Thyroid gland (tissue), 4 donors: ENCODE results near the gene INPP1. TPM values are rescaled to one million over a fixed set of nuclear protein-coding genes. Genes with fewer than 3 reads are reported as not detected.
"Not testable (repeated sequence)": the region's sequence is repeated elsewhere in the genome, so short reads cannot be mapped to it uniquely, and the experiment has no call there.

ENCODE experiments used
- DNase-seq, 2 donors: peaks; one replicate each; pipeline ENCODE4 v3.0.0-alpha.2; 2019
- H3K27ac ChIP-seq, 3 donors: fragments of 200-600 bp; sonication (generic); 1 replicate in 2 of 3; 2 replicates in 1 of 3; pipeline ENCODE4 v1.5.1; 2016 to 2019; ENCODE audit warnings: mild to moderate bottlenecking in 1 of 3, moderate library complexity in 1 of 3
- H3K27me3 ChIP-seq: fragments of 200-600 bp; sonication (generic); one replicate; pipeline ENCODE4 v1.5.1; 2019
- H3K36me3 ChIP-seq, 2 donors: fragments of 200-600 bp; sonication (generic); one replicate each; pipeline ENCODE4 v1.5.1; 2016 to 2019
- H3K4me1 ChIP-seq, 2 donors: fragments of 200-600 bp; sonication (generic); one replicate each; pipeline ENCODE4 v1.5.1; 2017 to 2019
- H3K4me3 ChIP-seq, 3 donors: fragments of 200-600 bp; sonication (generic); replicated peaks in 1 of 3; 1 replicate in 2 of 3; 2 replicates in 1 of 3; pipeline ENCODE4 v1.5.1; 2016; ENCODE audit warnings: mild to moderate bottlenecking in 1 of 3
- H3K9me3 ChIP-seq: fragments of 200-600 bp; sonication (generic); one replicate; pipeline ENCODE4 v1.5.1; 2017
- POLR2A ChIP-seq, 2 donors: fragments of 450-650 bp; IDR thresholded peaks; one replicate each; pipeline ENCODE4 v1.6.1; 2017; ENCODE audit warnings: antibody characterized with exemption in 2 of 2, mild to moderate bottlenecking in 2 of 2, moderate library complexity in 1 of 2
- WGBS, 2 donors: methylation state at CpG; one replicate each; pipeline ENCODE4 v1.1.5; 2017; 5-methylcytosine and 5-hydroxymethylcytosine counted together
- intact Hi-C: fragments of 100-400 bp; cut with DNase I; formaldehyde crosslinking; loops from one replicate; pipeline ENCODE4 v1.15.1; 2023
- total RNA-seq, 4 donors: library from RNA; depleted of rRNA; stranded (reverse); fragments of >200 nt; gene quantifications; one replicate each; pipeline ENCODE4 v1.2.3, GENCODE V29; 2016
- TF ChIP-seq, protein P1 (sequence below), 6 experiments: fragments of 200-600 bp in 3 of 6; fragments of 450-650 bp in 3 of 6; sonication (generic) in 3 of 6; IDR thresholded peaks; one replicate each; pipeline ENCODE4 v1.5.1; 2016 to 2019; ENCODE audit warnings: antibody characterized with exemption in 6 of 6, mild to moderate bottlenecking in 2 of 6, inconsistent platforms in 1 of 6, moderate library complexity in 1 of 6

Gene INPP1
- 10 to 100 TPM; 15.6 to 45.3 (median 21.2) TPM for total RNA-seq

GRCh38 chr2:190343536-190344275 lies at the start of gene INPP1:
TSS of gene INPP1 (plus strand) at chr2:190343589. CDS start at chr2:190360103, 16,514 bp downstream.
- no peaks in the 10 kb centered on the region for H3K36me3 ChIP-seq
- H3K27ac ChIP-seq, result peak within 1 kb of the TSS; percentile 86 to 94 (median 90)
- intact Hi-C loops, result no loop called here
- no peaks in the 10 kb centered on the region for H3K9me3 ChIP-seq
- DNase-seq, result peak; percentile 74 to 78
- H3K4me1 ChIP-seq, result peaks cover 17 to 21% of the 10 kb centered on the region in 2 donors
- no peaks in the 10 kb centered on the region for H3K27me3 ChIP-seq
- WGBS, 2 donors, result 0% methylated on average over 19 to 52 of the region's 99 CpGs
- H3K4me3 ChIP-seq, result peak within 1 kb of the TSS; percentile 56 to 94 (median 70)
- TF ChIP-seq POLR2A (IDR thresholded peaks at IDR 0.05), result peak in 1 of 2 donors; percentile 80
- TF ChIP-seq, protein P1, sequence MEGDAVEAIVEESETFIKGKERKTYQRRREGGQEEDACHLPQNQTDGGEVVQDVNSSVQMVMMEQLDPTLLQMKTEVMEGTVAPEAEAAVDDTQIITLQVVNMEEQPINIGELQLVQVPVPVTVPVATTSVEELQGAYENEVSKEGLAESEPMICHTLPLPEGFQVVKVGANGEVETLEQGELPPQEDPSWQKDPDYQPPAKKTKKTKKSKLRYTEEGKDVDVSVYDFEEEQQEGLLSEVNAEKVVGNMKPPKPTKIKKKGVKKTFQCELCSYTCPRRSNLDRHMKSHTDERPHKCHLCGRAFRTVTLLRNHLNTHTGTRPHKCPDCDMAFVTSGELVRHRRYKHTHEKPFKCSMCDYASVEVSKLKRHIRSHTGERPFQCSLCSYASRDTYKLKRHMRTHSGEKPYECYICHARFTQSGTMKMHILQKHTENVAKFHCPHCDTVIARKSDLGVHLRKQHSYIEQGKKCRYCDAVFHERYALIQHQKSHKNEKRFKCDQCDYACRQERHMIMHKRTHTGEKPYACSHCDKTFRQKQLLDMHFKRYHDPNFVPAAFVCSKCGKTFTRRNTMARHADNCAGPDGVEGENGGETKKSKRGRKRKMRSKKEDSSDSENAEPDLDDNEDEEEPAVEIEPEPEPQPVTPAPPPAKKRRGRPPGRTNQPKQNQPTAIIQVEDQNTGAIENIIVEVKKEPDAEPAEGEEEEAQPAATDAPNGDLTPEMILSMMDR (IDR thresholded peaks at IDR 0.05), result no peak

DNA sequence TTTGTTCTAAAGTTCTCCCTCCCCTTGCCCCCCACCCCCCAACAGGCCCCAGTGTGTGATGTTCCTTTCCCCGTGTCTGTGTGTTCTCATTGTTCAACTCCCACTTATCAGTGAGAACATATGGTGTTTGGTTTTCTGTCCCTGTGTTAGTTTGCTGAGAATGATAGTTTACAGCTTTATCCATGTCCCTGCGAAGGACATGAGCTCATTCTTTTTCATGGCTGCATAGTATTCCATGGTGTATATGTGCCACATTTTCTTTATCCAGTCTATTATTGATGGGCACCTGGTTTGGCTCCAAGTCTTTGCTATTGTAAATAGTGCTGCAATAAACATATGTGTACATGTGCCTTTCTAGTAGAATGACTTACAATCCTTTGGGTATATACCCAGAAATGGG lies 45.5 kb upstream of the INPP1 start:
- H3K27me3 ChIP-seq, DNase-seq, H3K27ac ChIP-seq, intact Hi-C loops, H3K36me3 ChIP-seq, H3K4me1 ChIP-seq, H3K4me3 ChIP-seq, H3K9me3 ChIP-seq: not testable (repeated sequence)
- WGBS, 2 donors, result 98 to 99% methylated on average over 2 of the region's 2 CpGs

DNA sequence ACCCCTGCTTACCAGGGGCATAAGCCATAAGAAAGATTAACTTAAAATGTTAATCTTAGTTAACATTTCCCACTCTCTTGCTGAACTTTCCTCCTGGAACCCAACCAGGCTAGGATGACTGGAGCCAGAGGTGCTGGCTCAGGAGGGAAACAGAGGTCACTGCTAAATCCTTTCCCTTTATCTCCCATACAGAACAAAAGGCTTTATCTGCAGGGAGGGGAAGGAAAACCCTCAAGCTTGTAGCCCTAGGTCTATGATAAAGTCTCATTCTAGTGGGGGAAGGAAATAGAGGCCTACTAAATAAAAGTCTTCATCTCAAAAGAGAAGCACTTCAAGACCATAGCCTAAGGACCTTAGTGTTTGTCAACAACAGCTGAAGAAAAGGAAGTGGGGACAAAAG lies 42.4 kb upstream of the INPP1 start:
- TF ChIP-seq POLR2A (IDR thresholded peaks at IDR 0.05), result no peak
- TF ChIP-seq, protein P1 (IDR thresholded peaks at IDR 0.05), result no peak
- no peak for DNase-seq
- H3K4me3 ChIP-seq, result no peak overlapping the region
- no peaks in the 10 kb centered on the region for H3K27me3 ChIP-seq
- H3K36me3 ChIP-seq, result no peaks in the 10 kb centered on the region
- no peak overlapping the region for H3K27ac ChIP-seq
- no peaks in the 10 kb centered on the region for H3K9me3 ChIP-seq
- H3K4me1 ChIP-seq, result no peaks in the 10 kb centered on the region
- intact Hi-C loops, result no loop called here

GRCh38 chr2:190302052-190302451 lies 41.3 kb upstream of the INPP1 start:
- Histone ChIP-seq H3K27ac (no peak overlapping the region), H3K9me3 (no peaks in the 10 kb centered on the region), H3K4me1 (no peaks in the 10 kb centered on the region), H3K36me3 (no peaks in the 10 kb centered on the region), H3K4me3 (no peak overlapping the region), H3K27me3 (no peaks in the 10 kb centered on the region)
- TF ChIP-seq POLR2A (IDR thresholded peaks at IDR 0.05), result no peak
- TF ChIP-seq, protein P1 (IDR thresholded peaks at IDR 0.05), result no peak
- intact Hi-C loops, result no loop called here
- WGBS, 2 donors, result 90 to 93% methylated on average over 1 of the region's 1 CpG
- no peak for DNase-seq

DNA sequence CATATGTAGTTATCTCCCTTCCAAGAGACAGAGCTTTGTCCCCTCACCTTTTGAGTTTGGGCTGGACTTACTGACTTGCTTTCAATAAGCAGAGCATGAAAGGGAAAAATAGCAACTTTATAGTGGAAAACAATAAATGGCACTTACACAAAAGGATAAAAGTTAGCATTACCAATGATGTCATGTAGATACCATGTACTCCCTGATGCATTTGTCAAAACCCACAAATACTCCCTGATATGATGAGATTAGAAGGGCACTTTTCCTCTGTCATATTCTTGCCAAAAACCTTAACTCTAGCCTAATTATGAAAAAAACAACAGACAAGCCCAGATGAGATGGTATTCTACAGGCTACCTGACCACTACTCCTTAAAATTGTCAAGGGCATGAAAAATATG lies 39.7 kb upstream of the INPP1 start:
- TF ChIP-seq POLR2A (IDR thresholded peaks at IDR 0.05), result no peak
- TF ChIP-seq, protein P1 (IDR thresholded peaks at IDR 0.05), result no peak
- Histone ChIP-seq H3K27ac (no peak overlapping the region), H3K36me3 (no peaks in the 10 kb centered on the region), H3K9me3 (no peaks in the 10 kb centered on the region), H3K4me3 (no peak overlapping the region), H3K27me3 (no peaks in the 10 kb centered on the region), H3K4me1 (no peaks in the 10 kb centered on the region)
- intact Hi-C loops, result no loop called here
- no peak for DNase-seq
